DND-41 (cell line): ENCODE measurements around the gene MGP.
A peak's percentile ranks its signal among the peaks of the same experiment; 100 is the strongest.

Experiments used
- ATAC-seq: fragments of 200-7000 bp; cut with Tn5 transposase; 3 replicates; pipeline ENCODE4 v1.9.1; 2021; ENCODE audit warnings: low read depth; ENCODE audit not compliant: insufficient read depth
- DNase-seq: peaks from one replicate; pipeline ENCODE4 v3.0.0-alpha.2; 2020
- H2AFZ ChIP-seq: 2 replicates; pipeline ENCODE4 v1.6.0; 2012; ENCODE audit warnings: low read depth, low read length
- H3K27ac ChIP-seq: 2 replicates; pipeline ENCODE4 v1.5.1; 2012; ENCODE audit warnings: low read length, inconsistent platforms
- H3K27me3 ChIP-seq: fragments of 200-600 bp; sonication (generic); 2 replicates; pipeline ENCODE4 v1.6.0; 2012; ENCODE audit warnings: low read length, mild to moderate bottlenecking, inconsistent platforms; ENCODE audit not compliant: insufficient read depth, poor library complexity
- H3K36me3 ChIP-seq: 2 replicates; pipeline ENCODE4 v1.5.1; 2012; ENCODE audit warnings: low read length, inconsistent platforms; ENCODE audit not compliant: insufficient read depth
- H3K4me1 ChIP-seq: 2 replicates; pipeline ENCODE4 v1.5.1; 2012; ENCODE audit warnings: mild to moderate bottlenecking, low read length; ENCODE audit not compliant: insufficient read depth
- H3K4me2 ChIP-seq: 2 replicates; pipeline ENCODE4 v1.6.0; 2012; ENCODE audit warnings: mild to moderate bottlenecking, moderate library complexity, low read length, inconsistent platforms; ENCODE audit not compliant: insufficient read depth
- H3K4me3 ChIP-seq, 2 experiments: fragments of 200-600 bp in 1 of 2; shearing (Covaris generic) in 1 of 2; 2 replicates each; pipeline ENCODE4 v1.5.1; 2012 to 2016; ENCODE audit warnings: inconsistent platforms in 2 of 2, low read length in 2 of 2, mild to moderate bottlenecking in 2 of 2, low read depth in 1 of 2, moderate library complexity in 1 of 2
- H3K79me2 ChIP-seq: 2 replicates; pipeline ENCODE4 v1.6.0; 2012; ENCODE audit warnings: low read length, inconsistent platforms; ENCODE audit not compliant: insufficient read depth
- H3K9ac ChIP-seq: 2 replicates; pipeline ENCODE4 v1.6.0; 2012; ENCODE audit warnings: low read depth, mild to moderate bottlenecking, inconsistent platforms, low read length, moderate library complexity
- H3K9me3 ChIP-seq: 2 replicates; pipeline ENCODE4 v1.5.1; 2012; ENCODE audit warnings: low read length, moderate library complexity, mild to moderate bottlenecking, inconsistent platforms; ENCODE audit not compliant: insufficient read depth, severe bottlenecking
- H4K20me1 ChIP-seq: 2 replicates; pipeline ENCODE4 v1.6.0; 2012; ENCODE audit warnings: low read length; ENCODE audit not compliant: insufficient read depth
- EZH2 ChIP-seq: IDR thresholded peaks from 3 replicates; pipeline ENCODE4 v1.6.1; 2012; ENCODE audit warnings: borderline replicate concordance, low read depth, mild to moderate bottlenecking, moderate library complexity, low read length, inconsistent platforms; ENCODE audit not compliant: severe bottlenecking
- TF ChIP-seq, protein P1 (sequence below): IDR thresholded peaks from 2 replicates; pipeline ENCODE4 v1.5.1; 2012; ENCODE audit warnings: borderline replicate concordance, low read length, moderate library complexity, mild to moderate bottlenecking; ENCODE audit not compliant: poor library complexity, severe bottlenecking; ENCODE audit errors: extremely low read depth

Gene MGP

DNA sequence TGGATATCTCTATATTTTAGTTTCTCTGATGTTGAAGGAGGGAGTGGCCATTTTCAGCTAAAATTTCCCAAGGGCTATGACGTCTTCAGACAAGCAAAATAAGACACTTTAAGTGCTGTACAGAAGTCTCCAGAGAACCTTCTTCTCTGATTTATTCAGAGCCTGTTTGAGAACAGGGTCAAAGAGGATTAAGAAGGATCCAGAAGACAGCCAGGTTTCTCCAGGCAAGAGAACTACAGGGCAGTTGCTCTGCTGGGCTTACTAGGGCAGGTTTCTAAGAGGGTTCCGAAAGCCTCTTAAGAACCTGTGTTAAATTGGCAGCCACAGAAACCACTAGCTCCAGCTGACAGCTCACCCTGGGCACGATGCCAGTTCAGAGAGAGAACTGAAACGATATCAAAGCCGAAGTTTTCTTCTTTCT is 1.2 kb downstream of the MGP start:
- Histone ChIP-seq H3K36me3 (no peaks in the 10 kb centered on the region), H4K20me1 (no peaks in the 10 kb centered on the region), H3K4me1 (peaks cover 53% of the 10 kb centered on the region), H3K4me2 (peak overlapping the region; percentile 57), H3K27me3 (no peaks in the 10 kb centered on the region), H2AFZ (no peak overlapping the region), H3K27ac (peak overlapping the region; percentile 52), H3K9me3 (no peaks in the 10 kb centered on the region), H3K9ac (peak overlapping the region; percentile 31), H3K4me3 (peak overlapping the region in 1 of 2 experiments; percentile 11; a peak in 1 of 4 replicates), H3K79me2 (no peaks in the 10 kb centered on the region)
- ATAC-seq (peak; percentile 99), DNase-seq (peak; percentile 92)
- TF ChIP-seq, protein P1, sequence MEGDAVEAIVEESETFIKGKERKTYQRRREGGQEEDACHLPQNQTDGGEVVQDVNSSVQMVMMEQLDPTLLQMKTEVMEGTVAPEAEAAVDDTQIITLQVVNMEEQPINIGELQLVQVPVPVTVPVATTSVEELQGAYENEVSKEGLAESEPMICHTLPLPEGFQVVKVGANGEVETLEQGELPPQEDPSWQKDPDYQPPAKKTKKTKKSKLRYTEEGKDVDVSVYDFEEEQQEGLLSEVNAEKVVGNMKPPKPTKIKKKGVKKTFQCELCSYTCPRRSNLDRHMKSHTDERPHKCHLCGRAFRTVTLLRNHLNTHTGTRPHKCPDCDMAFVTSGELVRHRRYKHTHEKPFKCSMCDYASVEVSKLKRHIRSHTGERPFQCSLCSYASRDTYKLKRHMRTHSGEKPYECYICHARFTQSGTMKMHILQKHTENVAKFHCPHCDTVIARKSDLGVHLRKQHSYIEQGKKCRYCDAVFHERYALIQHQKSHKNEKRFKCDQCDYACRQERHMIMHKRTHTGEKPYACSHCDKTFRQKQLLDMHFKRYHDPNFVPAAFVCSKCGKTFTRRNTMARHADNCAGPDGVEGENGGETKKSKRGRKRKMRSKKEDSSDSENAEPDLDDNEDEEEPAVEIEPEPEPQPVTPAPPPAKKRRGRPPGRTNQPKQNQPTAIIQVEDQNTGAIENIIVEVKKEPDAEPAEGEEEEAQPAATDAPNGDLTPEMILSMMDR, result no peak
- TF ChIP-seq EZH2, result no peak

DNA sequence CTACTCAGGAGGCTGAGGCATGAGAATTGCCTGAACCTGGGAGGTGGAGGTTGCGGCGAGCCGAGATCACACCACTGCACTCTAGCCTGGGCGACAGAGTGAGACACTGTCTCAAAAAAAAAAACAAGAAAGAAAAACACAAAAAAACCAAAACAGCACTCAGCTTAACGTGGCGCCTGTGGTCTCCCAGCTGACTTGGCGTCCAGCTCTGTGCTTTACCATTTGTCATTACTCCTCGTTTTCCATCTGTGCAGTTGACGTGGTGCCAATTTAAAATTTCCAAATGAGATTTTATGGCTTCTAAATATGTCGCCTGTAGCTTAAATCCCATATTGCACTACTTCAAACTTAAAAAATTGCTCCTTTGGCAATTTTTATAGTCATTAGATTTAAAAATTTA is 2.0 kb downstream of the MGP start:
- Histone ChIP-seq H3K9ac (no peak overlapping the region), H3K4me1 (peaks cover 53% of the 10 kb centered on the region), H3K9me3 (no peaks in the 10 kb centered on the region), H3K4me3 (no peak overlapping the region), H2AFZ (no peak overlapping the region), H3K27ac (0 out of 2 replicates have a peak overlapping the region, but pooled peaks have one; percentile 52), H4K20me1 (no peaks in the 10 kb centered on the region), H3K79me2 (no peaks in the 10 kb centered on the region), H3K4me2 (peak overlapping the region; percentile 57; the same call in 1 of the 2 replicates), H3K27me3 (no peaks in the 10 kb centered on the region), H3K36me3 (no peaks in the 10 kb centered on the region)
- TF ChIP-seq, protein P1, result no peak
- TF ChIP-seq EZH2, result no peak
- ATAC-seq (no peak), DNase-seq (no peak)

DNA sequence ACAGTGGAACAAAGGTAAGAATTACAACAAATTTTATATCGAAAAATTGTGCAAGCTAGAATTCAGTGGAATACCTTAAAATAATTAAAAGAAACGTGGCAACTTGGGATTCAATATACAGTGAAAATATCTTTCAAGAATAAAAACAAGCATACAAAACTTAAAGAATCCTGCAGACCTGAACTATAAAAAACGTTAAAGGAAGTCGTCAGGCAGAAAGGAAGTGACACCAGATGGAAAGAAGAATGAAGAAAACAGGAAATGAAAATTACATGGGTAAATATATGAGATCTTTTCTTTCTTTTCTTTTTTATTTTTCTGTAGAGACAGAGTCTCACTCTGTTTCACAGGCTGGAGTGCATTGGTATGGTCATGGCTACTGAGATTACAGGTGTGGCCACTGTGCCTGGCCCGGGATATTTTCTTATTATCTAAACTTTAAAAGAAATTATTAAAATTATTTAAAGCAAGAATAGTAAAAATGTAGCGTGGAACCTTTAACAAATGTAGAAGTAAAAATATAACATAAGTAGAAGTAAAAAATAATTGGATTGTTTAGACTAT is 4.7 kb downstream of the MGP start:
- Histone ChIP-seq H2AFZ (peak overlapping the region; percentile 63; the same call in 1 of the 2 replicates), H4K20me1 (no peaks in the 10 kb centered on the region), H3K27me3 (no peaks in the 10 kb centered on the region), H3K4me2 (peak overlapping the region; percentile 40), H3K27ac (peak overlapping the region; percentile 64), H3K79me2 (no peaks in the 10 kb centered on the region), H3K4me1 (peaks cover 53% of the 10 kb centered on the region), H3K9ac (peak overlapping the region; percentile 4; the same call in 1 of the 2 replicates), H3K36me3 (no peaks in the 10 kb centered on the region), H3K9me3 (no peaks in the 10 kb centered on the region), H3K4me3 (no peak overlapping the region)
- no peak for TF ChIP-seq EZH2
- TF ChIP-seq, protein P1, result no peak
- no peak for DNase-seq
- ATAC-seq, result no peak
